ENCODE data around the gene KCNQ1. TPM values are rescaled to one million over a fixed set of nuclear protein-coding genes. Genes with fewer than 3 reads are reported as not detected.

The KCNQ1 gene
- polyA plus RNA-seq, 1 of the 3 experiments (the other 2 are of a cell fraction), result 0.05 TPM

DNA sequence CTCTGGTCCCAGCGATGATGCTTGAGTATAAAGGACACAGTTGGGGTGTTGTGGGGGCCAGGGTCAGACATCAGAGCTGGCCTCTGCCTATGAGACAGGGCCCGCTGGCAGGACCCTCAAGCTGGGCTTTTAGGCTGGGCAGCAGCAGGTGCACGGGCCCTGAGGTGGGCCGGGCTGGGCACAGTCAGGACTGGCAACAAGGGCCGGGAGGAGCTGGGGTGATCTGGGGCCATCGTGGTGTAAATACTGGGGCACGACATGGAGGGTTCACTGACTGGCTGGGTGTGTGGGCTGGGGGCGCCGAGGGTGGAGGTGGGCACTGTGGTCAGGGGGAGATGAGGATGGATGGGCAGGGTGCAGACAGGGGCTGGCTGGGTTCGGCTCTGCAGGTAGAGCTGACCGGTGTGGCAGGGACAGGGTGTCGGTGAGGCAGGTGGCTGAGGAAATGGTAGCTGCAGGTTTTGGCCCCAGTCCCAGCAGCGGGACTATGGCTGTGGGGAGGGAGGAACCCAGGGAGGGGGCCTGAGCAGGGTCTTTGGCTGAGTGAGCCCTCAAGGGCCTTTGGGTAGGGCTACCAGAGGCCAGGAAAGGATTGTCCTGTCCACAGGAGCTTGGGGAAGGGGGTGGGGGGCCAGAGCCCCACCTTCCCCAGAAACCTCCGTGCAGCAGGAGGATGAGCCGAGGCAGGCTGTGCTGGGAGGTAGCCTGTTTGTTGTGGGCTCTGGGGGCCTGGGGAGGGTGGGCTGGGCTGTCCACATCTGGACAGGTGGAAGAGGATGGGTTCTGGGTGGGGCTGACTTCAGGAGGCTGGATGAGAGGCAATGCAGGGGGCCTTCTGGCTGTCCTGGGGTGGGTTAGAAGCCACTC lies 81.4 kb downstream of the KCNQ1 start:
- DNase-seq, result no peak
- CTCF ChIA-PET, result interaction anchor here (0.8 to 14.0 kb wide), 9 partner anchors 81 to 370 kb away, joined by 3 to 461 read pairs (median 4); partner anchors contain the start of genes KCNQ1 and TRPM5
- H3K27ac ChIP-seq (ENCODE audit: low read depth in 2 of 2, low read length in 1 of 2), result no peak overlapping the region
- no peak for TF ChIP-seq SMC3 (IDR thresholded peaks at IDR 0.05; ENCODE audit: low read depth, low read length)
- TF ChIP-seq FOXJ3 (CRISPR knock-in tag; IDR thresholded peaks at IDR 0.05), result no peak
- no peak for TF ChIP-seq EP300 (IDR thresholded peaks at IDR 0.05; ENCODE audit: borderline replicate concordance in 1 of 2, low read depth in 1 of 2, low read length in 1 of 2)
- no peak for TF ChIP-seq RFX5 (IDR thresholded peaks at IDR 0.05; ENCODE audit: low read length)
- TF ChIP-seq, protein P1, sequence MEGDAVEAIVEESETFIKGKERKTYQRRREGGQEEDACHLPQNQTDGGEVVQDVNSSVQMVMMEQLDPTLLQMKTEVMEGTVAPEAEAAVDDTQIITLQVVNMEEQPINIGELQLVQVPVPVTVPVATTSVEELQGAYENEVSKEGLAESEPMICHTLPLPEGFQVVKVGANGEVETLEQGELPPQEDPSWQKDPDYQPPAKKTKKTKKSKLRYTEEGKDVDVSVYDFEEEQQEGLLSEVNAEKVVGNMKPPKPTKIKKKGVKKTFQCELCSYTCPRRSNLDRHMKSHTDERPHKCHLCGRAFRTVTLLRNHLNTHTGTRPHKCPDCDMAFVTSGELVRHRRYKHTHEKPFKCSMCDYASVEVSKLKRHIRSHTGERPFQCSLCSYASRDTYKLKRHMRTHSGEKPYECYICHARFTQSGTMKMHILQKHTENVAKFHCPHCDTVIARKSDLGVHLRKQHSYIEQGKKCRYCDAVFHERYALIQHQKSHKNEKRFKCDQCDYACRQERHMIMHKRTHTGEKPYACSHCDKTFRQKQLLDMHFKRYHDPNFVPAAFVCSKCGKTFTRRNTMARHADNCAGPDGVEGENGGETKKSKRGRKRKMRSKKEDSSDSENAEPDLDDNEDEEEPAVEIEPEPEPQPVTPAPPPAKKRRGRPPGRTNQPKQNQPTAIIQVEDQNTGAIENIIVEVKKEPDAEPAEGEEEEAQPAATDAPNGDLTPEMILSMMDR (IDR thresholded peaks at IDR 0.05), result no peak
- no peak for TF ChIP-seq TEAD4 (IDR thresholded peaks at IDR 0.05; ENCODE audit: borderline replicate concordance, insufficient read depth)
- TF ChIP-seq, protein P2, sequence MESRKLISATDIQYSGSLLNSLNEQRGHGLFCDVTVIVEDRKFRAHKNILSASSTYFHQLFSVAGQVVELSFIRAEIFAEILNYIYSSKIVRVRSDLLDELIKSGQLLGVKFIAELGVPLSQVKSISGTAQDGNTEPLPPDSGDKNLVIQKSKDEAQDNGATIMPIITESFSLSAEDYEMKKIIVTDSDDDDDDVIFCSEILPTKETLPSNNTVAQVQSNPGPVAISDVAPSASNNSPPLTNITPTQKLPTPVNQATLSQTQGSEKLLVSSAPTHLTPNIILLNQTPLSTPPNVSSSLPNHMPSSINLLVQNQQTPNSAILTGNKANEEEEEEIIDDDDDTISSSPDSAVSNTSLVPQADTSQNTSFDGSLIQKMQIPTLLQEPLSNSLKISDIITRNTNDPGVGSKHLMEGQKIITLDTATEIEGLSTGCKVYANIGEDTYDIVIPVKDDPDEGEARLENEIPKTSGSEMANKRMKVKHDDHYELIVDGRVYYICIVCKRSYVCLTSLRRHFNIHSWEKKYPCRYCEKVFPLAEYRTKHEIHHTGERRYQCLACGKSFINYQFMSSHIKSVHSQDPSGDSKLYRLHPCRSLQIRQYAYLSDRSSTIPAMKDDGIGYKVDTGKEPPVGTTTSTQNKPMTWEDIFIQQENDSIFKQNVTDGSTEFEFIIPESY (IDR thresholded peaks at IDR 0.05; ENCODE audit: borderline replicate concordance, low read depth), result no peak
- TF ChIP-seq, protein P3, sequence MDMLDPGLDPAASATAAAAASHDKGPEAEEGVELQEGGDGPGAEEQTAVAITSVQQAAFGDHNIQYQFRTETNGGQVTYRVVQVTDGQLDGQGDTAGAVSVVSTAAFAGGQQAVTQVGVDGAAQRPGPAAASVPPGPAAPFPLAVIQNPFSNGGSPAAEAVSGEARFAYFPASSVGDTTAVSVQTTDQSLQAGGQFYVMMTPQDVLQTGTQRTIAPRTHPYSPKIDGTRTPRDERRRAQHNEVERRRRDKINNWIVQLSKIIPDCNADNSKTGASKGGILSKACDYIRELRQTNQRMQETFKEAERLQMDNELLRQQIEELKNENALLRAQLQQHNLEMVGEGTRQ (IDR thresholded peaks at IDR 0.05; ENCODE audit: borderline replicate concordance, low read depth, low read length), result no peak
- no peak for TF ChIP-seq NRF1 (IDR thresholded peaks at IDR 0.05; ENCODE audit: low read depth, low read length)
- TF ChIP-seq TAF1 (IDR thresholded peaks at IDR 0.05; ENCODE audit: borderline replicate concordance, low read depth, low read length), result no peak
- no peak for TF ChIP-seq GATA2 (CRISPR knock-in tag; IDR thresholded peaks at IDR 0.05)
- no peak for TF ChIP-seq YY1 (IDR thresholded peaks at IDR 0.05; ENCODE audit: low read depth)
- TF ChIP-seq NFIC (IDR thresholded peaks at IDR 0.05; ENCODE audit: borderline replicate concordance), result no peak
- H2AFZ ChIP-seq (ENCODE audit: low read depth), result no peak overlapping the region
- H3K9me2 ChIP-seq, result no peaks in the 10 kb centered on the region
- peaks cover 0 to 5% of the 10 kb centered on the region in 2 experiments; a peak in 1 of 4 replicates for H3K4me1 ChIP-seq (ENCODE audit: control insufficient read depth in 1 of 2, insufficient read depth in 2 of 2, low read depth in 1 of 2, low read length in 1 of 2)
- H3K36me3 ChIP-seq (replicated peaks in 1 of 2; ENCODE audit: control insufficient read depth in 1 of 2, insufficient read depth in 2 of 2, low read length in 1 of 2), result no peaks in the 10 kb centered on the region
- H3K4me3 ChIP-seq (ENCODE audit: low read depth in 2 of 2, low read length in 1 of 2), result no peak overlapping the region
- H3K79me2 ChIP-seq (ENCODE audit: insufficient read depth), result no peaks in the 10 kb centered on the region
- no peaks in the 10 kb centered on the region for H4K20me1 ChIP-seq (ENCODE audit: insufficient read depth)
- no peaks in the 10 kb centered on the region for H3F3A ChIP-seq (replicated peaks; ENCODE audit: insufficient read depth)
- no peaks in the 10 kb centered on the region for H3K27me3 ChIP-seq (ENCODE audit: insufficient read depth)
- no peak overlapping the region for H3K9ac ChIP-seq
- no peaks in the 10 kb centered on the region for H3K9me3 ChIP-seq
- POLR2A ChIA-PET, result interaction anchor here (0.6 kb wide), 1 partner anchor 97 kb away, joined by 3 read pairs; no protein-coding TSS in a partner anchor
- H3K4me2 ChIP-seq, result no peak overlapping the region
- WGBS (ENCODE audit: low lambda C conversion rate), result 53% methylated on average over 13 of the region's 15 CpGs

All from SK-N-SH (cell line).